Breast epithelium (tissue), 4 donors: Measurements from ENCODE around the gene CXCR6. TPM values are rescaled to one million over a fixed set of nuclear protein-coding genes. Genes with fewer than 3 reads are reported as not detected.

Source experiments
- DNase-seq, 2 donors: peaks; one replicate each; pipeline ENCODE4 v3.0.0-alpha.2; 2019; ENCODE audit warnings: low spot score in 2 of 2
- H3K27ac ChIP-seq, 2 donors: fragments of 200-600 bp; sonication (generic) in 1 of 2; one replicate each; pipeline ENCODE4 v1.5.1; 2016 to 2019; ENCODE audit warnings: mild to moderate bottlenecking in 1 of 2
- H3K27me3 ChIP-seq, 2 donors: fragments of 200-600 bp; sonication (generic) in 1 of 2; one replicate each; pipeline versions ENCODE4 v1.5.1 to v1.6.0; 2017 to 2019; ENCODE audit warnings: control low read depth in 1 of 2, mild to moderate bottlenecking in 1 of 2
- H3K36me3 ChIP-seq: fragments of 200-600 bp; one replicate; pipeline ENCODE4 v1.5.1; 2019
- H3K4me1 ChIP-seq, 2 donors: fragments of 200-600 bp; sonication (generic); one replicate each; pipeline ENCODE4 v1.5.1; 2016 to 2019; ENCODE audit warnings: control low read depth in 1 of 2
- H3K4me3 ChIP-seq, 3 donors: fragments of 200-600 bp; sonication (generic); 1 replicate in 2 of 3; 2 replicates in 1 of 3; pipeline ENCODE4 v1.5.1; 2016 to 2019; ENCODE audit warnings: mild to moderate bottlenecking in 3 of 3, moderate library complexity in 2 of 3
- H3K9me3 ChIP-seq, 2 donors: fragments of 200-600 bp; sonication (generic) in 1 of 2; one replicate each; pipeline ENCODE4 v1.5.1; 2016 to 2019; ENCODE audit warnings: control low read depth in 1 of 2
- POLR2A ChIP-seq: fragments of 450-650 bp; IDR thresholded peaks from one replicate; pipeline ENCODE4 v1.6.1; 2016; ENCODE audit warnings: antibody characterized with exemption, mild to moderate bottlenecking, moderate library complexity
- POLR2AphosphoS5 ChIP-seq, 3 donors: sonication (generic); formaldehyde crosslinking; IDR thresholded peaks; one replicate each; pipeline ENCODE4 v1.6.1; 2017; ENCODE audit warnings: antibody characterized with exemption in 3 of 3
- intact Hi-C: fragments of 100-400 bp; cut with DNase I; formaldehyde crosslinking; loops from one replicate; pipeline ENCODE4 v1.15.1; 2023; ENCODE audit warnings: low total_unique reads
- total RNA-seq, 3 donors: library from RNA; depleted of rRNA; stranded (reverse); fragments of >200 nt; gene quantifications; one replicate each; pipeline ENCODE4 v1.1.0, GENCODE V29; 2016
- TF ChIP-seq, protein P1 (sequence below), 3 donors: fragments of 450-650 bp; IDR thresholded peaks; one replicate each; pipeline ENCODE4 v1.5.1; 2016 to 2017; ENCODE audit warnings: antibody characterized with exemption in 3 of 3, mild to moderate bottlenecking in 3 of 3, moderate library complexity in 3 of 3

Gene CXCR6
- total RNA-seq, 3 donors from 2014 or later = 0.64 to 4.5 (median 4.3) TPM

- no peak for DNase-seq
- Histone ChIP-seq H3K27ac (no peak overlapping the region), H3K36me3 (peaks cover 17% of the 10 kb centered on the region), H3K9me3 (no peaks in the 10 kb centered on the region), H3K4me1 (no peaks in the 10 kb centered on the region), H3K4me3 (no peak overlapping the region), H3K27me3 (no peaks in the 10 kb centered on the region)
- intact Hi-C loops = no loop called here
- TF ChIP-seq, protein P1, sequence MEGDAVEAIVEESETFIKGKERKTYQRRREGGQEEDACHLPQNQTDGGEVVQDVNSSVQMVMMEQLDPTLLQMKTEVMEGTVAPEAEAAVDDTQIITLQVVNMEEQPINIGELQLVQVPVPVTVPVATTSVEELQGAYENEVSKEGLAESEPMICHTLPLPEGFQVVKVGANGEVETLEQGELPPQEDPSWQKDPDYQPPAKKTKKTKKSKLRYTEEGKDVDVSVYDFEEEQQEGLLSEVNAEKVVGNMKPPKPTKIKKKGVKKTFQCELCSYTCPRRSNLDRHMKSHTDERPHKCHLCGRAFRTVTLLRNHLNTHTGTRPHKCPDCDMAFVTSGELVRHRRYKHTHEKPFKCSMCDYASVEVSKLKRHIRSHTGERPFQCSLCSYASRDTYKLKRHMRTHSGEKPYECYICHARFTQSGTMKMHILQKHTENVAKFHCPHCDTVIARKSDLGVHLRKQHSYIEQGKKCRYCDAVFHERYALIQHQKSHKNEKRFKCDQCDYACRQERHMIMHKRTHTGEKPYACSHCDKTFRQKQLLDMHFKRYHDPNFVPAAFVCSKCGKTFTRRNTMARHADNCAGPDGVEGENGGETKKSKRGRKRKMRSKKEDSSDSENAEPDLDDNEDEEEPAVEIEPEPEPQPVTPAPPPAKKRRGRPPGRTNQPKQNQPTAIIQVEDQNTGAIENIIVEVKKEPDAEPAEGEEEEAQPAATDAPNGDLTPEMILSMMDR (IDR thresholded peaks at IDR 0.05) = no peak
- TF ChIP-seq POLR2AphosphoS5 (IDR thresholded peaks at IDR 0.05) (no peak), POLR2A (no peak)
These were observed 9.2 kb downstream of the CXCR6 start for GRCh38 chr3:45952456-45952855.

- Histone ChIP-seq H3K9me3 (no peaks in the 10 kb centered on the region), H3K27ac (no peak overlapping the region), H3K27me3 (no peaks in the 10 kb centered on the region), H3K36me3 (peaks cover 16% of the 10 kb centered on the region), H3K4me3 (no peak overlapping the region), H3K4me1 (no peaks in the 10 kb centered on the region)
- TF ChIP-seq, protein P1 (IDR thresholded peaks at IDR 0.05) = no peak
- TF ChIP-seq POLR2AphosphoS5 (IDR thresholded peaks at IDR 0.05) = no peak
- TF ChIP-seq POLR2A = no peak
- DNase-seq = no peak
- intact Hi-C loops = no loop called here
These were observed 10.3 kb downstream of the CXCR6 start for GRCh38 chr3:45953536-45953935.

GRCh38 chr3:45954306-45954705, 11.0 kb downstream of the CXCR6 start:
- TF ChIP-seq, protein P1 (IDR thresholded peaks at IDR 0.05) = no peak
- TF ChIP-seq POLR2A (no peak), POLR2AphosphoS5 (IDR thresholded peaks at IDR 0.05) (no peak)
- intact Hi-C loops = no loop called here
- Histone ChIP-seq H3K27me3 (no peaks in the 10 kb centered on the region), H3K27ac (no peak overlapping the region), H3K9me3 (no peaks in the 10 kb centered on the region), H3K4me1 (no peaks in the 10 kb centered on the region), H3K4me3 (no peak overlapping the region), H3K36me3 (peaks cover 9% of the 10 kb centered on the region)
- DNase-seq = no peak

- Histone ChIP-seq H3K4me3 (no peak overlapping the region), H3K27ac (no peak overlapping the region), H3K27me3 (no peaks in the 10 kb centered on the region), H3K36me3 (peaks cover 8% of the 10 kb centered on the region), H3K4me1 (no peaks in the 10 kb centered on the region), H3K9me3 (no peaks in the 10 kb centered on the region)
- TF ChIP-seq POLR2AphosphoS5 (IDR thresholded peaks at IDR 0.05) (no peak), POLR2A (no peak)
- TF ChIP-seq, protein P1 (IDR thresholded peaks at IDR 0.05) = no peak
- intact Hi-C loops = no loop called here
- no peak for DNase-seq
These were observed 11.9 kb downstream of the CXCR6 start for GRCh38 chr3:45955017-45955647.

GRCh38 chr3:45955706-45956105, 12.4 kb downstream of the CXCR6 start:
- TF ChIP-seq POLR2AphosphoS5 (IDR thresholded peaks at IDR 0.05) (no peak), POLR2A (no peak)
- TF ChIP-seq, protein P1 (IDR thresholded peaks at IDR 0.05) = no peak
- DNase-seq = no peak
- intact Hi-C loops = no loop called here
- peaks cover 8% of the 10 kb centered on the region for H3K36me3 ChIP-seq
- no peaks in the 10 kb centered on the region for H3K9me3 ChIP-seq
- H3K27me3 ChIP-seq = no peaks in the 10 kb centered on the region
- H3K4me1 ChIP-seq = no peaks in the 10 kb centered on the region
- H3K4me3 ChIP-seq = no peak overlapping the region
- H3K27ac ChIP-seq = no peak overlapping the region
